T-helper 17 cell (primary cell): Measurements from ENCODE around the gene ZNF791. TPM values are rescaled to one million over a fixed set of nuclear protein-coding genes. Genes with fewer than 3 reads are reported as not detected.
"Not testable (repeated sequence)": the region's sequence is repeated elsewhere in the genome, so short reads cannot be mapped to it uniquely, and the experiment has no call there.

Source experiments
- ATAC-seq: fragments of 150-1000 bp; cut with Tn5 transposase; 2 replicates; pipeline ENCODE4 v1.10.0; 2021; ENCODE audit warnings: mild to moderate bottlenecking, moderate library complexity
- DNase-seq, 3 donors: peaks; one replicate each; pipeline versions ENCODE4 v3.0.0 to v3.0.0-alpha.2; 2020 to 2021
- H3K9me3 ChIP-seq: one replicate; pipeline ENCODE4 v1.7.0; 2013; ENCODE audit warnings: low read length, mild to moderate bottlenecking; ENCODE audit not compliant: control insufficient read depth, poor library complexity, severe bottlenecking
- H3K27ac Mint-ChIP-seq: one replicate; pipeline ENCODE4 v1.8.0; 2022; ENCODE audit warnings: mild to moderate bottlenecking, moderate library complexity, mixed read lengths
- H3K27me3 Mint-ChIP-seq: one replicate; pipeline ENCODE4 v1.8.0; 2022; ENCODE audit warnings: mixed read lengths
- H3K36me3 Mint-ChIP-seq: one replicate; pipeline ENCODE4 v1.8.0; 2022; ENCODE audit warnings: low read depth, mixed read lengths
- H3K4me1 Mint-ChIP-seq: one replicate; pipeline ENCODE4 v1.8.0; 2022; ENCODE audit warnings: mild to moderate bottlenecking, mixed read lengths
- H3K4me3 Mint-ChIP-seq: one replicate; pipeline ENCODE4 v1.8.0; 2022; ENCODE audit warnings: mild to moderate bottlenecking, moderate library complexity, mixed read lengths
- total RNA-seq, 4 donors: library from RNA in 2 of 4; stranded (reverse) in 2 of 4; gene quantifications; one replicate each; pipeline ENCODE4 v1.2.3 and lab custom pipeline; 2022 to 2026

ZNF791 gene
- total RNA-seq, 2 donors from 2014 or later = 46.2 to 47.0 TPM

GRCh38 chr19:12607631-12608030, 3.1 kb upstream of the ZNF791 start:
- ATAC-seq (no peak), DNase-seq (no peak)
- no peak overlapping the region for H3K27ac Mint-ChIP-seq
- no peak overlapping the region for H3K4me3 Mint-ChIP-seq
- H3K36me3 Mint-ChIP-seq = peaks cover 3% of the 10 kb centered on the region
- H3K9me3 ChIP-seq = no peaks in the 10 kb centered on the region
- H3K4me1 Mint-ChIP-seq = peaks cover 13% of the 10 kb centered on the region
- no peaks in the 10 kb centered on the region for H3K27me3 Mint-ChIP-seq

GRCh38 chr19:12611361-12611699, 610 bp downstream of the ZNF791 start:
- H3K36me3 Mint-ChIP-seq = peaks cover 5% of the 10 kb centered on the region
- H3K27me3 Mint-ChIP-seq = no peaks in the 10 kb centered on the region
- H3K4me3 Mint-ChIP-seq = peak overlapping the region; percentile 98
- no peaks in the 10 kb centered on the region for H3K9me3 ChIP-seq
- H3K4me1 Mint-ChIP-seq = peaks cover 27% of the 10 kb centered on the region
- DNase-seq (no peak), ATAC-seq (no peak)
- peak overlapping the region; percentile 96 for H3K27ac Mint-ChIP-seq

GRCh38 chr19:12617646-12618045, 6.9 kb downstream of the ZNF791 start:
- H3K27me3 Mint-ChIP-seq = no peaks in the 10 kb centered on the region
- no peak overlapping the region for H3K4me3 Mint-ChIP-seq
- H3K27ac Mint-ChIP-seq = no peak overlapping the region
- H3K9me3 ChIP-seq = no peaks in the 10 kb centered on the region
- DNase-seq (no peak), ATAC-seq (no peak)
- peaks cover 2% of the 10 kb centered on the region for H3K36me3 Mint-ChIP-seq
- H3K4me1 Mint-ChIP-seq = peaks cover 27% of the 10 kb centered on the region

- not testable (repeated sequence) for H3K27me3 Mint-ChIP-seq, DNase-seq, ATAC-seq, H3K36me3 Mint-ChIP-seq, H3K9me3 ChIP-seq, H3K27ac Mint-ChIP-seq, H3K4me1 Mint-ChIP-seq, H3K4me3 Mint-ChIP-seq
Observed at GRCh38 chr19:12621253-12622024, 10.7 kb downstream of the ZNF791 start.

GRCh38 chr19:12623361-12624031, 12.8 kb downstream of the ZNF791 start:
- H3K4me3 Mint-ChIP-seq = no peak overlapping the region
- H3K9me3 ChIP-seq = peaks cover 9% of the 10 kb centered on the region
- H3K27me3 Mint-ChIP-seq = no peaks in the 10 kb centered on the region
- ATAC-seq = no peak
- peak overlapping the region; percentile 8 for H3K27ac Mint-ChIP-seq
- DNase-seq = no peak
- H3K36me3 Mint-ChIP-seq = peaks cover 3% of the 10 kb centered on the region
- peaks cover 7% of the 10 kb centered on the region for H3K4me1 Mint-ChIP-seq

- H3K9me3 ChIP-seq = peaks cover 9% of the 10 kb centered on the region
- no peak overlapping the region for H3K4me3 Mint-ChIP-seq
- H3K4me1 Mint-ChIP-seq = no peaks in the 10 kb centered on the region
- peak overlapping the region; percentile 16 for H3K27ac Mint-ChIP-seq
- DNase-seq (no peak), ATAC-seq (no peak)
- no peaks in the 10 kb centered on the region for H3K27me3 Mint-ChIP-seq
- H3K36me3 Mint-ChIP-seq = peaks cover 3% of the 10 kb centered on the region
Observed at GRCh38 chr19:12626958-12627357, 16.2 kb downstream of the ZNF791 start.

- H3K36me3 Mint-ChIP-seq = peaks cover 3% of the 10 kb centered on the region
- H3K9me3 ChIP-seq = peaks cover 9% of the 10 kb centered on the region
- H3K27ac Mint-ChIP-seq = no peak overlapping the region
- H3K4me3 Mint-ChIP-seq = no peak overlapping the region
- H3K4me1 Mint-ChIP-seq = no peaks in the 10 kb centered on the region
- H3K27me3 Mint-ChIP-seq = no peaks in the 10 kb centered on the region
- DNase-seq (no peak), ATAC-seq (no peak)
Observed at GRCh38 chr19:12628040-12629022, 17.6 kb downstream of the ZNF791 start.

GRCh38 chr19:12629215-12629614, 18.5 kb downstream of the ZNF791 start:
- Mint-ChIP-seq H3K4me3 (no peak overlapping the region), H3K4me1 (no peaks in the 10 kb centered on the region), H3K27ac (no peak overlapping the region), H3K36me3 (peaks cover 3% of the 10 kb centered on the region), H3K27me3 (no peaks in the 10 kb centered on the region)
- ATAC-seq (no peak), DNase-seq (no peak)
- peaks cover 9% of the 10 kb centered on the region for H3K9me3 ChIP-seq

GRCh38 chr19:12636631-12637030, 25.9 kb downstream of the ZNF791 start:
- Mint-ChIP-seq H3K4me1 (peaks cover 14% of the 10 kb centered on the region), H3K27me3 (no peaks in the 10 kb centered on the region), H3K36me3 (no peaks in the 10 kb centered on the region), H3K4me3 (no peak overlapping the region), H3K27ac (peak overlapping the region; percentile 54)
- DNase-seq = no peak
- H3K9me3 ChIP-seq = no peaks in the 10 kb centered on the region
- no peak for ATAC-seq

GRCh38 chr19:12638611-12639182, 28.0 kb downstream of the ZNF791 start:
- no peak overlapping the region for H3K4me3 Mint-ChIP-seq
- H3K27me3 Mint-ChIP-seq = no peaks in the 10 kb centered on the region
- no peaks in the 10 kb centered on the region for H3K36me3 Mint-ChIP-seq
- H3K4me1 Mint-ChIP-seq = peaks cover 14% of the 10 kb centered on the region
- no peak for DNase-seq
- H3K9me3 ChIP-seq = no peaks in the 10 kb centered on the region
- no peak overlapping the region for H3K27ac Mint-ChIP-seq
- no peak for ATAC-seq

- H3K4me3 Mint-ChIP-seq = peak overlapping the region; percentile 86
- ATAC-seq (peak; percentile 87), DNase-seq (peak; percentile 60 to 69 (median 66))
- H3K27me3 Mint-ChIP-seq = no peaks in the 10 kb centered on the region
- H3K9me3 ChIP-seq = no peaks in the 10 kb centered on the region
- peaks cover 14% of the 10 kb centered on the region for H3K4me1 Mint-ChIP-seq
- H3K27ac Mint-ChIP-seq = peak overlapping the region; percentile 91
- no peaks in the 10 kb centered on the region for H3K36me3 Mint-ChIP-seq
Observed at GRCh38 chr19:12639901-12640613, 29.3 kb downstream of the ZNF791 start.

GRCh38 chr19:12641456-12641855, 30.7 kb downstream of the ZNF791 start:
- no peak for ATAC-seq
- no peaks in the 10 kb centered on the region for H3K9me3 ChIP-seq
- Mint-ChIP-seq H3K36me3 (no peaks in the 10 kb centered on the region), H3K4me1 (peaks cover 9% of the 10 kb centered on the region), H3K27me3 (no peaks in the 10 kb centered on the region), H3K27ac (no peak overlapping the region), H3K4me3 (no peak overlapping the region)
- no peak for DNase-seq
